Neuronal stem cell (in vitro differentiated cells): ENCODE data around the gene ABCC1.
A peak's percentile ranks its signal among the peaks of the same experiment; 100 is the strongest.

Experiments used
- DNase-seq: peaks from one replicate; pipeline ENCODE4 v3.0.0-alpha.2; 2013; ENCODE audit warnings: low spot score
- H2AFZ ChIP-seq: one replicate; pipeline ENCODE4 v1.6.1; 2013; ENCODE audit warnings: mild to moderate bottlenecking, low read length, inconsistent platforms
- H2AK5ac ChIP-seq: 2 replicates; pipeline ENCODE4 v1.6.1; 2013; ENCODE audit warnings: low read depth, mild to moderate bottlenecking, inconsistent platforms, low read length, moderate library complexity, mixed read lengths
- H2BK120ac ChIP-seq: 2 replicates; pipeline ENCODE4 v1.6.1; 2013; ENCODE audit warnings: low read depth, mild to moderate bottlenecking, inconsistent platforms, low read length, moderate library complexity, mixed read lengths
- H2BK12ac ChIP-seq: one replicate; pipeline ENCODE4 v1.6.1; 2013; ENCODE audit warnings: low read length, inconsistent platforms
- H2BK15ac ChIP-seq: 2 replicates; pipeline ENCODE4 v1.6.1; 2013; ENCODE audit warnings: mild to moderate bottlenecking, low read length, inconsistent platforms, mixed read lengths
- H2BK5ac ChIP-seq: one replicate; pipeline ENCODE4 v1.6.1; 2013; ENCODE audit warnings: inconsistent platforms, mild to moderate bottlenecking, low read length, moderate library complexity
- H3K14ac ChIP-seq: one replicate; pipeline ENCODE4 v1.6.1; 2013; ENCODE audit warnings: low read length, inconsistent platforms
- H3K18ac ChIP-seq: 2 replicates; pipeline ENCODE4 v1.6.1; 2013; ENCODE audit warnings: low read length, inconsistent platforms
- H3K23ac ChIP-seq: 2 replicates; pipeline ENCODE4 v1.6.1; 2013; ENCODE audit warnings: low read depth, mild to moderate bottlenecking, mixed read lengths, low read length, inconsistent platforms; ENCODE audit not compliant: poor library complexity
- H3K27ac ChIP-seq: replicated peaks from 3 replicates; pipeline ENCODE4 v1.5.1; 2013; ENCODE audit warnings: low read length, inconsistent platforms
- H3K27me3 ChIP-seq, 3 experiments: 2 replicates each; pipeline ENCODE4 v1.6.1; 2013; ENCODE audit warnings: low read length in 3 of 3, mild to moderate bottlenecking in 2 of 3, inconsistent platforms in 1 of 3, low read depth in 1 of 3, mixed read lengths in 1 of 3, moderate library complexity in 1 of 3; ENCODE audit not compliant: control insufficient read depth in 3 of 3, insufficient read depth in 3 of 3
- H3K36me3 ChIP-seq, 2 donors: replicated peaks in 1 of 2; 2 replicates each; pipeline ENCODE4 v1.6.1; 2013; ENCODE audit warnings: low read length in 2 of 2; ENCODE audit not compliant: control insufficient read depth in 2 of 2, insufficient read depth in 2 of 2
- H3K4ac ChIP-seq: 2 replicates; pipeline ENCODE4 v1.6.1; 2013; ENCODE audit warnings: inconsistent platforms, mild to moderate bottlenecking, low read length, moderate library complexity
- H3K4me1 ChIP-seq, 2 donors: 1 replicate in 1 of 2; 2 replicates in 1 of 2; pipeline ENCODE4 v1.6.1; 2013; ENCODE audit warnings: low read length in 2 of 2, low read depth in 1 of 2; ENCODE audit not compliant: control insufficient read depth in 2 of 2, insufficient read depth in 1 of 2
- H3K4me2 ChIP-seq: one replicate; pipeline ENCODE4 v1.6.1; 2013; ENCODE audit warnings: mild to moderate bottlenecking, low read length, inconsistent platforms; ENCODE audit not compliant: insufficient read depth, poor library complexity, severe bottlenecking
- H3K4me3 ChIP-seq, 2 donors: 2 replicates each; pipeline ENCODE4 v1.5.1; 2013; ENCODE audit warnings: low read length in 2 of 2, mild to moderate bottlenecking in 2 of 2, inconsistent platforms in 1 of 2, moderate library complexity in 1 of 2
- H3K79me1 ChIP-seq: one replicate; pipeline ENCODE4 v1.6.1; 2013; ENCODE audit warnings: low read depth, mild to moderate bottlenecking, inconsistent platforms, low read length, moderate library complexity
- H3K9ac ChIP-seq: one replicate; pipeline ENCODE4 v1.6.1; 2013; ENCODE audit warnings: mild to moderate bottlenecking, low read depth, low read length, inconsistent platforms; ENCODE audit not compliant: poor library complexity
- H3K9me3 ChIP-seq, 2 donors: replicated peaks in 1 of 2; 2 replicates each; pipeline versions ENCODE3 to v1.6.1; 2013; ENCODE audit warnings: low read length in 2 of 2, mild to moderate bottlenecking in 2 of 2, inconsistent platforms in 1 of 2, low read depth in 1 of 2, mixed read lengths in 1 of 2, moderate library complexity in 1 of 2; ENCODE audit not compliant: control insufficient read depth in 2 of 2, insufficient read depth in 1 of 2
- H4K8ac ChIP-seq: one replicate; pipeline ENCODE4 v1.6.1; 2013; ENCODE audit warnings: low read depth, mild to moderate bottlenecking, inconsistent platforms, low read length, moderate library complexity
- H4K91ac ChIP-seq: one replicate; pipeline ENCODE4 v1.6.1; 2013; ENCODE audit warnings: low read length, low read depth, mild to moderate bottlenecking, inconsistent platforms; ENCODE audit not compliant: poor library complexity
- WGBS, 2 donors: extraction: QIAGEN DNeasy Blood & Tissue Kit; methylation state at CpG; one replicate each; pipeline ENCODE4 v1.1.7; 2013; ENCODE audit warnings: missing lambda C conversion rate in 2 of 2, mixed read lengths in 1 of 2; ENCODE audit not compliant: insufficient read length in 2 of 2, insufficient replicate concordance in 1 of 2; ENCODE audit errors: extremely low coverage in 2 of 2; 5-methylcytosine and 5-hydroxymethylcytosine counted together

Gene ABCC1

DNA sequence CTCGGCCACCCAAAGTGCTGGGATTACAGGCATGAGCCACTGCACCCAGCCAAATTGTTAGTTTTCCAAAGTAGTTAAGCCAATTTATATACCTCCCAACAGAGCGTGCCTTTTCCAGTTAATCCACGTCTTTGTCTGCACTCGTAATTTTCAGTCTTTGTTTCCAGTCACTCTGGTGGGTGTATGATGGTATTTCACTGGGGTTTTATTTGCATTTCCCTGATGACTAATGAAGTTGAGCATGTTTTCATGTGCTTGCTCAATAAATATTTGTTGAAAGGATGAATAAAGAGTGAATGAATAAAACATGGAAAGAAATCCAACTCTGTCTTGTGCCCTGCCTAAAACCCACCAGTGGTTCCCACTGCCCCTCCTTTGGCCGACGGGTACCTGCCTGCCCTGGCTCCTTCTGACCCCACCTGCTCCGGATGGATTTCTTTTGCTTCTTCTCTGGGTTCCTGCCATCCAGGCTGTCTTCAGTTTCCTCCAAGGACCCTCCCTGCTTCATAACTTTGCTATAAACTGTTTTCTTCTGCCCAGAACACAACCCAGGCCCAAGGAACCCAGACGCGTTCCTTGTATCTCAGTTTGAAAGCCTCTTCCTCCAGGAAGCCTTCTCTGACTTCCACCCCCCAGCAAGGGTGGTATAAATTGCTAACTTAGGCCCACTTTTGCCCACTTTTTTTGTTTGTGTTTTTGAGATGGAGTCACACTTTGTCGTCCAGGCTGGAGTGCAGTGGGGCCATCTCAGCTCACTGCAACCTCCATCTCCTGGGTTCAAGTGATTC is 3.0 kb upstream of the ABCC1 start:
- Histone ChIP-seq H3K18ac (no peak overlapping the region), H3K9me3 (no peaks in the 10 kb centered on the region), H2AFZ (no peak overlapping the region), H2AK5ac (no peak overlapping the region), H2BK120ac (no peak overlapping the region), H3K4me1 (peaks cover 4 to 7% of the 10 kb centered on the region in 2 donors), H3K14ac (no peak overlapping the region), H3K4me3 (no peak overlapping the region), H2BK15ac (no peak overlapping the region), H3K27me3 (peaks cover 0 to 40% (median 0%) of the 10 kb centered on the region in 3 experiments), H3K79me1 (peaks cover 6% of the 10 kb centered on the region), H2BK12ac (no peak overlapping the region), H3K27ac (no peak overlapping the region), H3K36me3 (no peaks in the 10 kb centered on the region), H4K91ac (no peak overlapping the region), H2BK5ac (no peak overlapping the region), H4K8ac (no peak overlapping the region), H3K4ac (no peak overlapping the region), H3K23ac (no peak overlapping the region), H3K9ac (no peak overlapping the region), H3K4me2 (no peak overlapping the region)
- WGBS, 2 donors = no CpG with 5 or more reads among the region's 10 CpGs
- no peak for DNase-seq

DNA sequence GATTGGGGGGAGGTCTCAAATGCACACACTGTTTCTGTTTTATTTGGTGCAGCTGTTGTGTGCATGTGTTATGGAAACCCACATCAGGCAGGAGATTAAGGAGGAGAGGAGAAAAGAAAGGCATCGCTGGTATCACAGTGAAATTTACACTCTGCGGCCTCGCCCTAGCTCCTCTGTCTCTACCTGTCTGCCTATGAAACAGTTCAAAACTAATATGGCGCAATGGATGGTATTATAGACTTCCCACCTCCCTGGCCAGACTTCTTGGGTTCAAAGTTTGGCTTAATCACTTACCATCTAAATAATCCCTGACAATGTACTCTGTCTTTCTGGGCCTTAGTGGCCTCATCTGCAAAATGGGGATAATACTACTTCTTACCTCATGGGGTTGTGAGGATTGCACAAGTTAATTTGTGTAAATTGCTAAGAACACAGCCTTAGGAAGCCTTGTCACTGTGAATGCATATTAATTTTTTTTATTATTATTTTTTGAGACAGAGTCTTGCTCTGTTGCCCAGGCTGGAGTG is 1.4 kb upstream of the ABCC1 start:
- no peak overlapping the region for H3K9ac ChIP-seq
- H3K36me3 ChIP-seq = no peaks in the 10 kb centered on the region
- no peak overlapping the region for H4K91ac ChIP-seq
- no peak overlapping the region for H2BK15ac ChIP-seq
- H2AFZ ChIP-seq = no peak overlapping the region
- H2AK5ac ChIP-seq = no peak overlapping the region
- peaks cover 0 to 42% (median 0%) of the 10 kb centered on the region in 3 experiments for H3K27me3 ChIP-seq
- H3K18ac ChIP-seq = no peak overlapping the region
- H3K4me1 ChIP-seq = peaks cover 4 to 7% of the 10 kb centered on the region in 2 donors
- no peak overlapping the region for H3K4me3 ChIP-seq
- no peak overlapping the region for H3K14ac ChIP-seq
- H3K9me3 ChIP-seq = no peaks in the 10 kb centered on the region
- H3K4me2 ChIP-seq = no peak overlapping the region
- no peak for DNase-seq
- peaks cover 6% of the 10 kb centered on the region for H3K79me1 ChIP-seq
- no peak overlapping the region for H2BK5ac ChIP-seq
- no peak overlapping the region for H4K8ac ChIP-seq
- WGBS, 2 donors = no CpG with 5 or more reads among the region's 4 CpGs
- no peak overlapping the region for H3K27ac ChIP-seq
- H2BK120ac ChIP-seq = no peak overlapping the region
- H3K23ac ChIP-seq = no peak overlapping the region
- H3K4ac ChIP-seq = no peak overlapping the region
- no peak overlapping the region for H2BK12ac ChIP-seq

- Histone ChIP-seq H3K4me3 (peak overlapping the region; percentile 49 to 80), H3K18ac (peak overlapping the region; percentile 95), H3K36me3 (no peaks in the 10 kb centered on the region), H2BK12ac (no peak overlapping the region), H3K9me3 (no peaks in the 10 kb centered on the region), H2BK15ac (no peak overlapping the region), H4K8ac (no peak overlapping the region), H3K23ac (no peak overlapping the region), H3K14ac (no peak overlapping the region), H3K4ac (no peak overlapping the region), H3K9ac (peak overlapping the region; percentile 85), H3K27ac (no peak overlapping the region), H2BK120ac (no peak overlapping the region), H4K91ac (no peak overlapping the region), H2BK5ac (no peak overlapping the region), H3K79me1 (peaks cover 6% of the 10 kb centered on the region), H2AK5ac (no peak overlapping the region), H3K4me1 (peaks cover 4 to 7% of the 10 kb centered on the region in 2 donors), H2AFZ (peak overlapping the region; percentile 97), H3K27me3 (peaks cover 0 to 39% (median 0%) of the 10 kb centered on the region in 3 experiments), H3K4me2 (peak overlapping the region; percentile 78)
- WGBS, 2 donors = no CpG with 5 or more reads among the region's 18 CpGs
- DNase-seq = no peak
Measured at GRCh38 chr16:15948532-15949209, 745 bp upstream of the ABCC1 start.
